ENCODE data around the gene GINS2.

GRCh38 chr16:85690469-85691064, 1.8 kb upstream of the GINS2 start:
- TF ChIP-seq TCF7 (CRISPR knock-in tag; IDR thresholded peaks at IDR 0.05; ENCODE audit: low read depth) (no peak), CTCF (IDR thresholded peaks at IDR 0.05) (no peak), PRDM15 (CRISPR knock-in tag; IDR thresholded peaks at IDR 0.05) (no peak), TEAD4 (CRISPR knock-in tag; IDR thresholded peaks at IDR 0.05) (no peak), NR3C1 (CRISPR knock-in tag; conservative IDR thresholded peaks at IDR 0.05; ENCODE audit: low read depth) (no peak), CREB1 (CRISPR knock-in tag; IDR thresholded peaks at IDR 0.05) (no peak), E2F5 (CRISPR knock-in tag; IDR thresholded peaks at IDR 0.05) (no peak)
